Ecto neural progenitor cell (in vitro differentiated cells): Measurements from ENCODE around the gene ELP4.
"Not testable (repeated sequence)": the region's sequence is repeated elsewhere in the genome, so short reads cannot be mapped to it uniquely, and the experiment has no call there.

ENCODE experiments used
- DNase-seq: peaks from one replicate; pipeline ENCODE4 v3.0.0-alpha.2; 2018; ENCODE audit warnings: low spot score

ELP4 gene

GRCh38 chr11:31646216-31646615 is 136.6 kb downstream of the ELP4 start:
- DNase-seq: no peak

- no peak for DNase-seq
Observed at GRCh38 chr11:31649129-31649966, 139.8 kb downstream of the ELP4 start.

- no peak for DNase-seq
Observed at GRCh38 chr11:31651208-31651607, 141.6 kb downstream of the ELP4 start.

GRCh38 chr11:31651822-31652221 is 142.3 kb downstream of the ELP4 start:
- no peak for DNase-seq

GRCh38 chr11:31652528-31652927 is 143.0 kb downstream of the ELP4 start:
- DNase-seq: no peak

GRCh38 chr11:31655483-31655882 is 145.9 kb downstream of the ELP4 start:
- DNase-seq: no peak

- no peak for DNase-seq
Observed at GRCh38 chr11:31656051-31656450, 146.5 kb downstream of the ELP4 start.

- DNase-seq: no peak
Observed at GRCh38 chr11:31657091-31657490, 147.5 kb downstream of the ELP4 start.

- DNase-seq: no peak
Observed at GRCh38 chr11:31664129-31664528, 154.6 kb downstream of the ELP4 start.

GRCh38 chr11:31664954-31665353 is 155.4 kb downstream of the ELP4 start:
- no peak for DNase-seq

GRCh38 chr11:31671681-31672080 is 162.1 kb downstream of the ELP4 start:
- no peak for DNase-seq

- DNase-seq: not testable (repeated sequence)
Observed at GRCh38 chr11:31673108-31673507, 163.5 kb downstream of the ELP4 start.

GRCh38 chr11:31676280-31676982 is 166.9 kb downstream of the ELP4 start:
- DNase-seq: no peak

GRCh38 chr11:31680770-31681169 is 171.2 kb downstream of the ELP4 start:
- no peak for DNase-seq

- DNase-seq: no peak
Observed at GRCh38 chr11:31687256-31687655, 177.7 kb downstream of the ELP4 start.

- DNase-seq: no peak
Observed at GRCh38 chr11:31687861-31688260, 178.3 kb downstream of the ELP4 start.

GRCh38 chr11:31689559-31689958 is 180.0 kb downstream of the ELP4 start:
- no peak for DNase-seq

- DNase-seq: no peak
Observed at GRCh38 chr11:31690041-31690440, 180.5 kb downstream of the ELP4 start.

GRCh38 chr11:31690516-31690915 is 180.9 kb downstream of the ELP4 start:
- DNase-seq: no peak

GRCh38 chr11:31692466-31692865 is 182.9 kb downstream of the ELP4 start:
- DNase-seq: no peak

- DNase-seq: not testable (repeated sequence)
Observed at GRCh38 chr11:31697049-31697448, 187.5 kb downstream of the ELP4 start.

GRCh38 chr11:31699066-31699465 is 189.5 kb downstream of the ELP4 start:
- DNase-seq: no peak

- DNase-seq: no peak
Observed at GRCh38 chr11:31702966-31703365, 193.4 kb downstream of the ELP4 start.
